Vagina (tissue), 2 donors: Measurements from ENCODE around the gene CLCF1. TPM values are rescaled to one million over a fixed set of nuclear protein-coding genes. Genes with fewer than 3 reads are reported as not detected.

ENCODE experiments used
- DNase-seq, 2 donors: peaks; one replicate each; pipeline ENCODE4 v3.0.0-alpha.2; 2017; ENCODE audit errors: extremely low spot score in 2 of 2
- H3K27ac ChIP-seq: fragments of 200-600 bp; sonication (generic); one replicate; pipeline ENCODE4 v1.5.1; 2019
- H3K27me3 ChIP-seq: fragments of 200-600 bp; sonication (generic); one replicate; pipeline ENCODE4 v1.5.1; 2019
- H3K36me3 ChIP-seq, 2 donors: fragments of 200-600 bp; sonication (generic); one replicate each; pipeline ENCODE4 v1.5.1; 2017 to 2019
- H3K4me1 ChIP-seq: fragments of 200-600 bp; sonication (generic); one replicate; pipeline ENCODE4 v1.5.1; 2019
- H3K4me3 ChIP-seq, 2 donors: fragments of 200-600 bp; sonication (generic); 1 replicate in 1 of 2; 2 replicates in 1 of 2; pipeline ENCODE4 v1.5.1; 2016 to 2019
- H3K9me3 ChIP-seq: fragments of 200-600 bp; sonication (generic); one replicate; pipeline ENCODE4 v1.5.1; 2019
- CTCF ChIP-seq, 3 experiments: fragments of 450-650 bp in 2 of 3; fragments of 200-600 bp in 1 of 3; sonication (generic) in 1 of 3; IDR thresholded peaks; one replicate each; pipeline ENCODE4 v1.5.1; 2017 to 2019; ENCODE audit warnings: antibody characterized with exemption in 3 of 3, mild to moderate bottlenecking in 2 of 3, moderate library complexity in 2 of 3
- POLR2A ChIP-seq, 2 donors: fragments of 450-650 bp; IDR thresholded peaks; one replicate each; pipeline ENCODE4 v1.6.1; 2017; ENCODE audit warnings: antibody characterized with exemption in 2 of 2, mild to moderate bottlenecking in 2 of 2, moderate library complexity in 2 of 2
- POLR2AphosphoS5 ChIP-seq, 2 donors: sonication (generic); formaldehyde crosslinking; IDR thresholded peaks; one replicate each; pipeline ENCODE4 v1.9.0; 2017; ENCODE audit warnings: antibody characterized with exemption in 2 of 2, mild to moderate bottlenecking in 2 of 2, low read depth in 1 of 2; ENCODE audit not compliant: insufficient read depth in 1 of 2
- intact Hi-C: fragments of 100-400 bp; cut with DNase I; formaldehyde crosslinking; loops from one replicate; pipeline ENCODE4 v1.15.1; 2023
- total RNA-seq: library from RNA; depleted of rRNA; stranded (reverse); fragments of >200 nt; gene quantifications from one replicate; pipeline ENCODE4 v1.2.3, GENCODE V29; 2016

CLCF1 gene
- total RNA-seq, 1 donor from 2014 or later = 20.6 TPM

- peaks cover 16% of the 10 kb centered on the region for H3K4me1 ChIP-seq
- no peak overlapping the region for H3K27ac ChIP-seq
- no peak for TF ChIP-seq POLR2AphosphoS5 (IDR thresholded peaks at IDR 0.05; ENCODE audit: insufficient read depth in 1 of 2, low read depth in 1 of 2)
- no peak for TF ChIP-seq POLR2A (IDR thresholded peaks at IDR 0.05)
- TF ChIP-seq CTCF (IDR thresholded peaks at IDR 0.05) = no peak
- no peak for DNase-seq
- H3K36me3 ChIP-seq = no peaks in the 10 kb centered on the region
- peaks cover 5% of the 10 kb centered on the region for H3K27me3 ChIP-seq
- H3K4me3 ChIP-seq = no peak overlapping the region
- intact Hi-C loops = no loop called here
- no peaks in the 10 kb centered on the region for H3K9me3 ChIP-seq
Observed at GRCh38 chr11:67410984-67411784, 37.8 kb upstream of the CLCF1 start.

GRCh38 chr11:67410369-67410831 lies 37.0 kb upstream of the CLCF1 start:
- intact Hi-C loops = no loop called here
- H3K27ac ChIP-seq = no peak overlapping the region
- H3K4me3 ChIP-seq = no peak overlapping the region
- H3K4me1 ChIP-seq = peaks cover 8% of the 10 kb centered on the region
- H3K27me3 ChIP-seq = peaks cover 5% of the 10 kb centered on the region
- no peaks in the 10 kb centered on the region for H3K36me3 ChIP-seq
- H3K9me3 ChIP-seq = no peaks in the 10 kb centered on the region
- TF ChIP-seq POLR2AphosphoS5 (IDR thresholded peaks at IDR 0.05; ENCODE audit: insufficient read depth in 1 of 2, low read depth in 1 of 2) (no peak), CTCF (IDR thresholded peaks at IDR 0.05) (no peak), POLR2A (IDR thresholded peaks at IDR 0.05) (no peak)
- DNase-seq = no peak

GRCh38 chr11:67409781-67410368 lies 36.5 kb upstream of the CLCF1 start:
- no peaks in the 10 kb centered on the region for H3K36me3 ChIP-seq
- no peak overlapping the region for H3K27ac ChIP-seq
- H3K27me3 ChIP-seq = peaks cover 1% of the 10 kb centered on the region
- no peak for DNase-seq
- TF ChIP-seq POLR2AphosphoS5 (IDR thresholded peaks at IDR 0.05; ENCODE audit: insufficient read depth in 1 of 2, low read depth in 1 of 2) (no peak), CTCF (IDR thresholded peaks at IDR 0.05) (no peak), POLR2A (IDR thresholded peaks at IDR 0.05) (no peak)
- peaks cover 3% of the 10 kb centered on the region for H3K4me1 ChIP-seq
- intact Hi-C loops = loop anchor here (10.0 kb wide), 2 partner anchors 55 to 205 kb away; partner anchors contain the start of gene TMEM134
- H3K9me3 ChIP-seq = no peaks in the 10 kb centered on the region
- H3K4me3 ChIP-seq = no peak overlapping the region

GRCh38 chr11:67409261-67409666 lies 35.9 kb upstream of the CLCF1 start:
- intact Hi-C loops = loop anchor here (10.0 kb wide), 2 partner anchors 56 to 206 kb away; partner anchors contain the start of gene TMEM134
- no peak for DNase-seq
- Histone ChIP-seq H3K4me1 (no peaks in the 10 kb centered on the region), H3K36me3 (no peaks in the 10 kb centered on the region), H3K27ac (no peak overlapping the region), H3K9me3 (no peaks in the 10 kb centered on the region), H3K4me3 (no peak overlapping the region), H3K27me3 (no peaks in the 10 kb centered on the region)
- TF ChIP-seq POLR2A (IDR thresholded peaks at IDR 0.05) (no peak), POLR2AphosphoS5 (IDR thresholded peaks at IDR 0.05; ENCODE audit: insufficient read depth in 1 of 2, low read depth in 1 of 2) (peak in 1 of 2 donors; percentile 27), CTCF (IDR thresholded peaks at IDR 0.05) (no peak)
